HepG2 (cell line): ENCODE results near the gene PDS5B. TPM values are rescaled to one million over a fixed set of nuclear protein-coding genes. Genes with fewer than 3 reads are reported as not detected.

Source experiments
- KAT2B ChIP-seq: fragments of 150-350 bp; IDR thresholded peaks from 2 replicates; pipeline ENCODE4 v1.6.1; 2014; ENCODE audit warnings: low read depth, low read length, borderline replicate concordance
- ZNF260 ChIP-seq: sonication (generic); formaldehyde crosslinking; IDR thresholded peaks from 2 replicates; pipeline ENCODE4 v1.4.0; 2020; ENCODE audit warnings: missing genetic modification reagents, low read depth, mild to moderate bottlenecking, borderline replicate concordance
- ZNF619 ChIP-seq: sonication (generic); formaldehyde crosslinking; IDR thresholded peaks from 2 replicates; pipeline ENCODE4 v1.4.0; 2020; ENCODE audit warnings: mild to moderate bottlenecking, missing genetic modification reagents
- polyA plus RNA-seq, 8 experiments: library from polyadenylated mRNA; depleted of rRNA in 3 of 8; stranded (reverse) in 7 of 8; unstranded in 1 of 8; fragments of >200 nt; fragmentation: Illumina TruSeq in 4 of 8; extraction: Trizol in 4 of 8; gene quantifications; 2 replicates each; pipeline versions ENCODE4 v1.2.1 to v1.2.3, GENCODE V29; 2011 to 2016; ENCODE audit warnings: low read depth in 4 of 8, missing spikeins in 1 of 8, mixed read lengths in 1 of 8; ENCODE audit not compliant: insufficient read depth in 1 of 8
- total RNA-seq, 5 experiments: library from RNA; depleted of rRNA; stranded (reverse); fragments of >200 nt; fragmentation: Illumina TruSeq; extraction: Trizol; gene quantifications; 2 replicates each; pipeline ENCODE4 v1.2.3, GENCODE V29; 2016; ENCODE audit warnings: low read depth in 1 of 5
- TF ChIP-seq, protein P1 (sequence below): sonication (generic); formaldehyde crosslinking; conservative IDR thresholded peaks from 2 replicates; pipeline ENCODE4 v1.5.0; 2020; ENCODE audit warnings: missing genetic modification reagents
- TF ChIP-seq, protein P2 (sequence below), 2 experiments: sonication (generic) in 1 of 2; formaldehyde crosslinking in 1 of 2; IDR thresholded peaks; 2 replicates each; pipeline versions ENCODE4 v1.6.1 to v1.9.0; 2014 to 2022; ENCODE audit warnings: antibody characterized with exemption in 1 of 2, borderline replicate concordance in 1 of 2, inconsistent platforms in 1 of 2, low read depth in 1 of 2, missing genetic modification reagents in 1 of 2

The PDS5B gene
- total and polyA plus RNA-seq, 2 of the 13 experiments (the other 11 are each of a cell fraction or from before 2014, with no cell fraction given) = 5.8 to 24.6 TPM

DNA sequence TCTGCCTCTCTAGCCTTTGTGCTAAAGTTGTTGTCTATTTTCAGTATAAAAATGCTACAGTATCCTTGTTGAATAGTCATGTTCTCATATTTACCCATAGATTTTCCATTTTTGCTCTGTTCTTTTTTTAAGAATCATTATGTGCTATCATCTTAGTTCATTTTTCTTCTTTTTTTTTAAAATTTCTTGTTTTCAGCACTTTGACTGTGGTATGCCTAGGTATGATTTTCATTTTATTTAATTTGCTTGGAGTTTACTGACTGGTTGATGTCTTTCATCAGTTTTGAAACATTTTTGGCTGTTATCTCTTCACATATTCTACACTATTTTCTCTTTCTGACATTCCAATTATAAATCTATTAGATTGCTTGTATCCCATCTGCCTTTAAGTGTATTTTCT is 192.9 kb downstream of the PDS5B start (continued):
- TF ChIP-seq ZNF260 (no peak), ZNF619 (CRISPR knock-in tag) (no peak), KAT2B (no peak)
- TF ChIP-seq, protein P1, sequence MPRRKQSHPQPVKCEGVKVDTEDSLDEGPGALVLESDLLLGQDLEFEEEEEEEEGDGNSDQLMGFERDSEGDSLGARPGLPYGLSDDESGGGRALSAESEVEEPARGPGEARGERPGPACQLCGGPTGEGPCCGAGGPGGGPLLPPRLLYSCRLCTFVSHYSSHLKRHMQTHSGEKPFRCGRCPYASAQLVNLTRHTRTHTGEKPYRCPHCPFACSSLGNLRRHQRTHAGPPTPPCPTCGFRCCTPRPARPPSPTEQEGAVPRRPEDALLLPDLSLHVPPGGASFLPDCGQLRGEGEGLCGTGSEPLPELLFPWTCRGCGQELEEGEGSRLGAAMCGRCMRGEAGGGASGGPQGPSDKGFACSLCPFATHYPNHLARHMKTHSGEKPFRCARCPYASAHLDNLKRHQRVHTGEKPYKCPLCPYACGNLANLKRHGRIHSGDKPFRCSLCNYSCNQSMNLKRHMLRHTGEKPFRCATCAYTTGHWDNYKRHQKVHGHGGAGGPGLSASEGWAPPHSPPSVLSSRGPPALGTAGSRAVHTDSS = no peak
- TF ChIP-seq, protein P2, sequence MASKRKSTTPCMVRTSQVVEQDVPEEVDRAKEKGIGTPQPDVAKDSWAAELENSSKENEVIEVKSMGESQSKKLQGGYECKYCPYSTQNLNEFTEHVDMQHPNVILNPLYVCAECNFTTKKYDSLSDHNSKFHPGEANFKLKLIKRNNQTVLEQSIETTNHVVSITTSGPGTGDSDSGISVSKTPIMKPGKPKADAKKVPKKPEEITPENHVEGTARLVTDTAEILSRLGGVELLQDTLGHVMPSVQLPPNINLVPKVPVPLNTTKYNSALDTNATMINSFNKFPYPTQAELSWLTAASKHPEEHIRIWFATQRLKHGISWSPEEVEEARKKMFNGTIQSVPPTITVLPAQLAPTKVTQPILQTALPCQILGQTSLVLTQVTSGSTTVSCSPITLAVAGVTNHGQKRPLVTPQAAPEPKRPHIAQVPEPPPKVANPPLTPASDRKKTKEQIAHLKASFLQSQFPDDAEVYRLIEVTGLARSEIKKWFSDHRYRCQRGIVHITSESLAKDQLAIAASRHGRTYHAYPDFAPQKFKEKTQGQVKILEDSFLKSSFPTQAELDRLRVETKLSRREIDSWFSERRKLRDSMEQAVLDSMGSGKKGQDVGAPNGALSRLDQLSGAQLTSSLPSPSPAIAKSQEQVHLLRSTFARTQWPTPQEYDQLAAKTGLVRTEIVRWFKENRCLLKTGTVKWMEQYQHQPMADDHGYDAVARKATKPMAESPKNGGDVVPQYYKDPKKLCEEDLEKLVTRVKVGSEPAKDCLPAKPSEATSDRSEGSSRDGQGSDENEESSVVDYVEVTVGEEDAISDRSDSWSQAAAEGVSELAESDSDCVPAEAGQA (IDR thresholded peaks at IDR 0.05; ENCODE audit: low read depth) = no peak
- TF ChIP-seq, protein P2 (CRISPR knock-in tag; IDR thresholded peaks at IDR 0.05; ENCODE audit: borderline replicate concordance) = no peak
